GM19193 (cell line): ENCODE measurements around the gene SARDH.

Source experiments
- POLR2A ChIP-seq: IDR thresholded peaks from 4 replicates; pipeline ENCODE4 v1.6.1; 2011; ENCODE audit not compliant: insufficient read depth, insufficient read length; ENCODE audit errors: extremely low read depth

The SARDH gene

DNA sequence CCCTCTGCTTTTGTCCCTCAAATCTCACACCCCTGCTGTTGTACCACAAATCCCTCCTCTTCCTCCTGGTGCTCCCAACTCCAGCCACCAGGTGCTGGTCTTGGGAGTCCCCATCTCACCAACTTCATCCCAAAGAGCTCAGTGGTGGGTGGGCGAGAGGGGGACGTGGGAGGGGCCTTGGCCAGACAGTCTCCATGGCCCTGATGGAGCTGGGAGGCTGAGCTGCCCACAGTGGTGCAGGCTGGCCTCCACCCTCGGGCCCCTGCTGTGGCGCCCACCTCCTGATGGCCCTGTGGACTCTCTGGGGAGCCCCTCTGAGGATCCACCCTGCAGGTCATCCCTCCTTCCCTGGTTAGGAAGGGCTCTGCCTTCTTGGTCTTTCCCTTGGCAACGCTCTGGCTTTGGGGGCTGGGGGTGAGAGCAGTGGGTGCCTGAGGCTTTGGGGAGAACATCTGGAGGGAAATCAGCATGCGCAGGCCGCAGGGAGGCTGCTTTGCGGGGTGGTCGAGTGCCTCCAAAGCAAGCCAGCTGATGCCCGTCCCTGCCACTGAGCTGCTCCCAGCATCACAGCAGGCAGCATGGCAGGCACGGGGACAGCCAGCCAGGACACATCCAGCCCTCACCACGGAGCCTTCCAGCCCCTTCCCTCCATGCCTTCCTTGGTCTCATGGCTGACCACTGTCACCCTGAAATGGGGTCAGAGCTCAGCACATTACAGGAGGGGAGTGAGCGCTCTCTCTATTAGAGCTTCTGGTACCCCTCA, 121.3 kb downstream of the SARDH start:
- TF ChIP-seq POLR2A = no peak

DNA sequence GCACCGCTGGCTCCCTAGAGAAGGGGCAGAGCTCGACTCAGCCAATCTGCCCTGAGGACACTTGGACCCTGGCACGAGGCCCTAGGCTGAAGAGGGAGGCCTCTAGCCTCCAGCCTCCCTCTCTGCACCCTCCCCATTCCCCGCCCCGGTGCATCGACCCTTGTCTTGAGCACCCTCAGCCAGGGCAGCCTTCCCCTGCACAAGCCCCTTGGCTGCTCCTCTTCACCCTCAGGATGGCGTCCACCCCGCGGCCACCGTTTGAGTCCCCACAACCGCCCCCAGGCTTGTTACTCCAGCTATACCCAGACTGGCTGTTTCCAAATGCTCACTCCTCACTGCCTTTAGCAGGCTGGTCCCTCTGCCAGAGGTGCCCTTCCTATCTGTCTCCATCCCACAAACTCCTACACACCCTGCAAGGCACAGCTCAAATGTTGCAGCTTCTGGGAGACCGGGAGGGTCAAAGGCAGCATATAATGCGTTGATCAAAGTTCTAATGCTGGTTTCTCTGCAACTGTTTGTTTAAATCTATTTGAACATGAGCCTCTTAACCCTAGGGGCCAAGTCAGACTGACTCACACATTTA, 122.5 kb downstream of the SARDH start:
- TF ChIP-seq POLR2A = no peak

DNA sequence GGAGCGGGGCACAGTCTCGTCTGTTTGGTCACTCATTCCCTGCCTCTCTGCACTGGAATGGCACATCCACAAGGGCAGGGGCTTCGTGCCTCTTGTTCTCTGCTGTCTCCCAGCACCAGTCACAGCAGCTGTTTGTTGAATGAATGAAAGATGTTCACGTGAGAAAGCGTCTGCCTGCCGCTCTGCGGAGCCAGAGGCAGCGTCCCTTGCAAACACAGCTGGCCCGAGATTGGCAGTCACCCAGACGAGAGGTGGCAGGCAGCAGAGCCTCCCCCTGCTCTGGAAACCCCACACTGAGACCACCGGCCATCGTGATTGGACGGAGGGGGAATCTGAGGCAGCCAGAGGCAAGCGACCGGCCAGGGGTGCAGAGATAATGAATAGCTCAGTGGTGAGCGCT, 123.0 kb downstream of the SARDH start:
- TF ChIP-seq POLR2A = no peak

DNA sequence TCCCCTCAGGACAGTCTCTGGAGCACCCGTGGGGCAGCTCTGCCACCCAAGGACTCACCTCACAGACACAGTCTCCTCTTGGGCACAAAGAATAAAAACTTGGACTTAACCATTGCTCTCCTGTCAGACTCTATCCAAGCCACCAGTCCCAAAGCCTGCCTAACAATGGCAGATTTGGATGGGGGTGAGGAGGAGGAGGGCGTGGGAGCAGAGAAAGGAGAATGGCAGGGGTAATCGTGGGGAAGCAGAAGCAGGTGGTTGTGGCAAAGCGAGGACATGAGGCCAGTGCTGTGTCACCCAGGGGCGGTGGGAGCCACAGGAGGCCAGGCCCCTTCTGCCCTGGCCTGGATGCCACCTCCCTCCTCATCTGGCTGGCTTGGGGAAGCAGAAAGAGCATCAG, 123.5 kb downstream of the SARDH start:
- no peak for TF ChIP-seq POLR2A

DNA sequence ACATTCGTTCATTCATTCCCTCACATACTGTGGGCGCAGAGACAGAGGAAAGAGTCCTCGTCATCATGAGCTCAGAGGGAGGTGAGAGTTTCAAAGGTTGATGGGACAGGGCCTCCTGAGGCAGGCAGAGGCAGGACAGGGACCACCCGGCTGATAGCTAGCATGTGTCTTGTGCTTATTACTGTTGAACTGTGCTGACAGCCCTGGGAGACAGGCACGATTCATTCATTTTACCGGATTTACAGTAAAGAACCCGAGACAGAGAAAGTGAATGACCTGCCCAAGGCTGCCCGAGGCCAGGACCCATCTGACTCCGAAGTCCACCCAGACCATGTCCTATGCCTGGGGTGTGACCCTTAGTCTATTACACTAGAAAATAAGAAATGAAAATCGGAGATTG, 124.1 kb downstream of the SARDH start:
- TF ChIP-seq POLR2A = no peak
